GM23338 (cell line): Measurements from ENCODE around the gene RAPGEF4. TPM values are rescaled to one million over a fixed set of nuclear protein-coding genes. Genes with fewer than 3 reads are reported as not detected.

Experiments used
- ATAC-seq: fragments of 200-7000 bp; cut with Tn5 transposase; 3 replicates; pipeline ENCODE4 v1.9.1; 2020
- DNase-seq: peaks from one replicate; pipeline ENCODE4 v3.0.0-alpha.2; 2015; ENCODE audit warnings: low spot score
- H2AFZ ChIP-seq: fragments of 200-600 bp; sonication (generic); 2 replicates; pipeline ENCODE4 v1.8.0; 2016; ENCODE audit warnings: antibody characterized with exemption, mild to moderate bottlenecking, moderate library complexity
- H3F3A ChIP-seq: fragments of 200-600 bp; sonication (generic); replicated peaks from 2 replicates; pipeline ENCODE4 v1.8.0; 2017; ENCODE audit warnings: antibody characterized with exemption, mixed run types, low read depth
- H3K27ac ChIP-seq: fragments of 200-600 bp; sonication (generic); 2 replicates; pipeline ENCODE4 v1.6.1; 2016; ENCODE audit warnings: low read depth
- H3K27me3 ChIP-seq: fragments of 200-600 bp; sonication (generic); 2 replicates; pipeline ENCODE4 v1.8.0; 2016; ENCODE audit warnings: mild to moderate bottlenecking, mixed run types, moderate library complexity; ENCODE audit not compliant: insufficient read depth
- H3K36me3 ChIP-seq: fragments of 200-600 bp; sonication (generic); 2 replicates; pipeline ENCODE4 v1.8.0; 2016; ENCODE audit warnings: mild to moderate bottlenecking; ENCODE audit not compliant: insufficient read depth
- H3K4me1 ChIP-seq: fragments of 200-600 bp; sonication (generic); 2 replicates; pipeline ENCODE4 v1.8.0; 2016; ENCODE audit warnings: mild to moderate bottlenecking, moderate library complexity; ENCODE audit not compliant: insufficient read depth
- H3K4me2 ChIP-seq: fragments of 200-600 bp; sonication (generic); 2 replicates; pipeline ENCODE4 v1.7.1; 2017; ENCODE audit warnings: mixed run types
- H3K4me3 ChIP-seq: fragments of 200-600 bp; sonication (generic); 2 replicates; pipeline ENCODE4 v1.6.1; 2016; ENCODE audit warnings: mixed run types
- H3K79me2 ChIP-seq: fragments of 200-600 bp; sonication (generic); replicated peaks from 2 replicates; pipeline ENCODE4 v1.8.0; 2017; ENCODE audit warnings: mild to moderate bottlenecking; ENCODE audit not compliant: insufficient read depth
- H3K9me2 ChIP-seq: fragments of 200-600 bp; sonication (generic); 2 replicates; pipeline ENCODE4 v1.8.0; 2017; ENCODE audit not compliant: insufficient read depth
- H4K20me1 ChIP-seq: fragments of 200-600 bp; sonication (generic); replicated peaks from 2 replicates; pipeline ENCODE4 v1.8.0; 2017; ENCODE audit warnings: mild to moderate bottlenecking; ENCODE audit not compliant: insufficient read depth
- H3K27ac Mint-ChIP-seq: 2 replicates; pipeline ENCODE4 v1.8.0; 2020; ENCODE audit warnings: inconsistent platforms, mild to moderate bottlenecking, moderate library complexity, mixed read lengths
- H3K27me3 Mint-ChIP-seq: 3 replicates; pipeline ENCODE4 v1.8.0; 2022; ENCODE audit warnings: low read depth, mild to moderate bottlenecking, moderate library complexity, mixed read lengths, inconsistent platforms; ENCODE audit not compliant: insufficient read depth, poor library complexity
- H3K36me3 Mint-ChIP-seq: 3 replicates; pipeline ENCODE4 v1.8.0; 2021; ENCODE audit warnings: low read depth, mild to moderate bottlenecking, inconsistent platforms, moderate library complexity, mixed read lengths
- H3K4me1 Mint-ChIP-seq: 3 replicates; pipeline ENCODE4 v1.8.0; 2020; ENCODE audit warnings: mild to moderate bottlenecking, inconsistent platforms, mixed read lengths
- H3K4me3 Mint-ChIP-seq: 3 replicates; pipeline ENCODE4 v1.8.0; 2021; ENCODE audit warnings: moderate library complexity, mild to moderate bottlenecking, inconsistent platforms, mixed read lengths
- H3K9me3 Mint-ChIP-seq: 3 replicates; pipeline ENCODE4 v1.8.0; 2020; ENCODE audit warnings: moderate library complexity, mild to moderate bottlenecking, inconsistent platforms, mixed read lengths
- CREB1 ChIP-seq: fragments of 250-450 bp; sonication (Bioruptor Pico); IDR thresholded peaks from 2 replicates; pipeline ENCODE4 v1.5.0; 2020; ENCODE audit warnings: low read depth, mild to moderate bottlenecking, moderate library complexity
- CTCF ChIP-seq, 2 experiments: fragments of 200-600 bp in 1 of 2; sonication (generic) in 1 of 2; conservative IDR thresholded peaks; 2 replicates each; pipeline versions ENCODE4 v1.5.1 to v1.6.1; 2016 to 2017; ENCODE audit warnings: antibody characterized with exemption in 2 of 2, low read depth in 2 of 2, mild to moderate bottlenecking in 2 of 2, moderate library complexity in 1 of 2
- ETS1 ChIP-seq: IDR thresholded peaks from 2 replicates; pipeline ENCODE4 v1.6.1; 2016; ENCODE audit warnings: antibody characterized with exemption
- EZH2 ChIP-seq: fragments of 200-600 bp; sonication (generic); IDR thresholded peaks from one replicate; pipeline ENCODE4 v1.8.0; 2017; ENCODE audit warnings: antibody characterized with exemption, mild to moderate bottlenecking, low read depth; ENCODE audit not compliant: unreplicated experiment
- EZH2phosphoT487 ChIP-seq: fragments of 200-600 bp; sonication (generic); IDR thresholded peaks from one replicate; pipeline ENCODE4 v1.8.1; 2018; ENCODE audit warnings: antibody characterized with exemption; ENCODE audit not compliant: unreplicated experiment
- JUNB ChIP-seq: IDR thresholded peaks from one replicate; pipeline ENCODE4 v1.6.1; 2016; ENCODE audit warnings: antibody characterized with exemption; ENCODE audit not compliant: unreplicated experiment
- NANOG ChIP-seq: IDR thresholded peaks from 2 replicates; pipeline ENCODE4 v1.6.1; 2016; ENCODE audit warnings: antibody characterized with exemption, borderline replicate concordance
- POLR2AphosphoS5 ChIP-seq: IDR thresholded peaks from 2 replicates; pipeline ENCODE4 v1.6.1; 2016; ENCODE audit warnings: antibody characterized with exemption, low read depth
- REST ChIP-seq: IDR thresholded peaks from one replicate; pipeline ENCODE4 v1.6.1; 2018; ENCODE audit warnings: antibody characterized with exemption; ENCODE audit not compliant: unreplicated experiment
- STAT1 ChIP-seq: IDR thresholded peaks from one replicate; pipeline ENCODE4 v1.6.1; 2016; ENCODE audit warnings: antibody characterized with exemption; ENCODE audit not compliant: unreplicated experiment
- ZNF114 ChIP-seq: fragments of 250-450 bp; sonication (Bioruptor Pico); IDR thresholded peaks from 2 replicates; pipeline ENCODE4 v1.5.0; 2020; ENCODE audit warnings: mild to moderate bottlenecking, moderate library complexity
- ZNF331 ChIP-seq: fragments of 250-450 bp; sonication (Bioruptor Pico); IDR thresholded peaks from 2 replicates; pipeline ENCODE4 v1.5.0; 2020; ENCODE audit warnings: low read depth, mild to moderate bottlenecking, moderate library complexity
- ZNF462 ChIP-seq: fragments of 250-450 bp; sonication (Bioruptor Pico); IDR thresholded peaks from 2 replicates; pipeline ENCODE4 v1.5.0; 2020; ENCODE audit warnings: mild to moderate bottlenecking, moderate library complexity
- polyA plus RNA-seq: library from polyadenylated mRNA; unstranded; fragments of >200 nt; fragmentation: Nextera tagmentation; extraction: Ambion mirVana; gene quantifications from 2 replicates; pipeline ENCODE4 v1.2.1, GENCODE V29; 2016
- total RNA-seq: library from RNA; depleted of rRNA; stranded (reverse); fragments of >200 nt; shearing (Covaris generic); gene quantifications from 2 replicates; pipeline ENCODE4 v1.2.3, GENCODE V29; 2014

RAPGEF4 gene
- total and polyA plus RNA-seq, 2 experiments from 2014 or later: 1.7 to 4.7 TPM

- H3K36me3 Mint-ChIP-seq: no peaks in the 10 kb centered on the region
- H3F3A ChIP-seq: no peaks in the 10 kb centered on the region
- H3K4me3 Mint-ChIP-seq: no peak overlapping the region
- no peaks in the 10 kb centered on the region for H3K79me2 ChIP-seq
- DNase-seq (no peak), ATAC-seq (no peak)
- no peaks in the 10 kb centered on the region for H3K27me3 ChIP-seq
- no peak overlapping the region for H2AFZ ChIP-seq
- H3K27ac ChIP-seq: no peak overlapping the region
- H4K20me1 ChIP-seq: no peaks in the 10 kb centered on the region
- H3K4me1 ChIP-seq: peaks cover 2% of the 10 kb centered on the region; the same call in 1 of the 2 replicates
- peaks cover 9% of the 10 kb centered on the region for H3K4me1 Mint-ChIP-seq
- no peak for TF ChIP-seq EZH2
- TF ChIP-seq ETS1: no peak
- no peak for TF ChIP-seq JUNB
- no peak for TF ChIP-seq POLR2AphosphoS5
- TF ChIP-seq STAT1: no peak
- TF ChIP-seq ZNF462 (CRISPR knock-in tag): no peak
- no peak for TF ChIP-seq CREB1 (CRISPR knock-in tag)
- TF ChIP-seq ZNF331 (CRISPR knock-in tag): no peak
- TF ChIP-seq EZH2phosphoT487: no peak
- no peak for TF ChIP-seq ZNF114
- no peak for TF ChIP-seq CTCF (conservative IDR thresholded peaks at IDR 0.05; ENCODE audit: low read depth in 2 of 2)
- no peak for TF ChIP-seq NANOG
- TF ChIP-seq REST: no peak
- H3K4me3 ChIP-seq: no peak overlapping the region
- H3K9me2 ChIP-seq: peaks cover 7% of the 10 kb centered on the region; the same call in 1 of the 2 replicates
- H3K27me3 Mint-ChIP-seq: peaks cover 3% of the 10 kb centered on the region
- H3K9me3 Mint-ChIP-seq: no peaks in the 10 kb centered on the region
- H3K4me2 ChIP-seq: no peak overlapping the region
- H3K36me3 ChIP-seq: no peaks in the 10 kb centered on the region
- H3K27ac Mint-ChIP-seq: no peak overlapping the region; the same call in 1 of the 2 replicates
Measured at GRCh38 chr2:172969609-172970008, 234.0 kb downstream of the RAPGEF4 start.
